Activated effector memory CD4-positive, alpha-beta T cell treated with anti-CD3 and anti-CD28 coated beads, Interleukin-2, amount 50 U/mL, for 16 hours (primary cell): ENCODE data around the gene GNAI1.

Experiments used
- DNase-seq: peaks from one replicate; pipeline ENCODE4 v3.0.0-alpha.2; 2020

GNAI1 gene

GRCh38 chr7:80216996-80217842 is 82.6 kb downstream of the GNAI1 start:
- no peak for DNase-seq

- no peak for DNase-seq
Measured at GRCh38 chr7:80218723-80219122, 84.1 kb downstream of the GNAI1 start.

- no peak for DNase-seq
Measured at GRCh38 chr7:80220022-80220634, 85.5 kb downstream of the GNAI1 start.

- DNase-seq = no peak
Measured at GRCh38 chr7:80224415-80224814, 89.8 kb downstream of the GNAI1 start.

- DNase-seq = no peak
Measured at GRCh38 chr7:80225361-80225760, 90.7 kb downstream of the GNAI1 start.

- DNase-seq = no peak
Measured at GRCh38 chr7:80226629-80227028, 92.0 kb downstream of the GNAI1 start.

- DNase-seq = no peak
Measured at GRCh38 chr7:80230327-80230726, 95.7 kb downstream of the GNAI1 start.

GRCh38 chr7:80231707-80232106 is 97.1 kb downstream of the GNAI1 start:
- DNase-seq = no peak

GRCh38 chr7:80232979-80233724 is 98.5 kb downstream of the GNAI1 start:
- DNase-seq = no peak

GRCh38 chr7:80235334-80235733 is 100.7 kb downstream of the GNAI1 start:
- no peak for DNase-seq

- no peak for DNase-seq
Measured at GRCh38 chr7:80236681-80237080, 102.0 kb downstream of the GNAI1 start.

GRCh38 chr7:80240265-80241025 is 105.8 kb downstream of the GNAI1 start:
- DNase-seq = no peak

GRCh38 chr7:80241671-80242070 is 107.0 kb downstream of the GNAI1 start:
- DNase-seq = no peak

GRCh38 chr7:80243425-80243824 is 108.8 kb downstream of the GNAI1 start:
- DNase-seq = no peak

GRCh38 chr7:80244206-80244916 is 109.7 kb downstream of the GNAI1 start:
- DNase-seq = no peak

- no peak for DNase-seq
Measured at GRCh38 chr7:80247144-80247543, 112.5 kb downstream of the GNAI1 start.

- no peak for DNase-seq
Measured at GRCh38 chr7:80247891-80248290, 113.3 kb downstream of the GNAI1 start.

- no peak for DNase-seq
Measured at GRCh38 chr7:80249184-80249583, 114.6 kb downstream of the GNAI1 start.

- DNase-seq = no peak
Measured at GRCh38 chr7:80249619-80250295, 115.1 kb downstream of the GNAI1 start.

GRCh38 chr7:80253237-80253636 is 118.6 kb downstream of the GNAI1 start:
- no peak for DNase-seq

- no peak for DNase-seq
Measured at GRCh38 chr7:80253653-80254052, 119.0 kb downstream of the GNAI1 start.

- DNase-seq = no peak
Measured at GRCh38 chr7:80255656-80256055, 121.0 kb downstream of the GNAI1 start.
